Stomach (tissue), 4 donors: ENCODE measurements around the gene KCNA10.

Experiments
- EP300 ChIP-seq: sonication (generic); formaldehyde crosslinking; IDR thresholded peaks from one replicate; pipeline ENCODE4 v1.6.1; 2017; ENCODE audit warnings: antibody characterized with exemption
- TF ChIP-seq, protein P1 (sequence below), 7 experiments: fragments of 450-650 bp in 4 of 7; fragments of 200-600 bp in 3 of 7; sonication (generic) in 3 of 7; IDR thresholded peaks; one replicate each; pipeline ENCODE4 v1.5.1; 2016 to 2019; ENCODE audit warnings: antibody characterized with exemption in 7 of 7, control low read depth in 2 of 7, mild to moderate bottlenecking in 1 of 7

DNA sequence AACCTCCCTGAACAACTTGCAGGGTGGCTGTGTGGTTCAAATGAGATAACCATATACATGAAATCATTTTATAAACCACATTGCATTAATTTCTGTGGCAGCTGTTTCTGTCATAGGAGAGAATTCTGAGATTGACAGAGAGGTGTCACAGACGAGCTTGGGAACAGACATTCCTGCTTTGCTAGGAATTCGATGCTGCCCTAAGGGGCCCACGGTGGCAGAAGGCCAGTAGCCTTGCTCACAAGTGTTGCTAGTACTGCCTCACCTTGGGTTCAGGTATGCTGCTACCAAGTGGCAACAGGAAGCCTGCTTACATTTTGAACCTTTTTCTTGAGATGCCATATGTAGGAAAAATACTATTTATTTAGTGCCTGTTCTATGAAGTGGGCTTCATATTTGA is 13.4 kb downstream of the KCNA10 start:
- TF ChIP-seq, protein P1, sequence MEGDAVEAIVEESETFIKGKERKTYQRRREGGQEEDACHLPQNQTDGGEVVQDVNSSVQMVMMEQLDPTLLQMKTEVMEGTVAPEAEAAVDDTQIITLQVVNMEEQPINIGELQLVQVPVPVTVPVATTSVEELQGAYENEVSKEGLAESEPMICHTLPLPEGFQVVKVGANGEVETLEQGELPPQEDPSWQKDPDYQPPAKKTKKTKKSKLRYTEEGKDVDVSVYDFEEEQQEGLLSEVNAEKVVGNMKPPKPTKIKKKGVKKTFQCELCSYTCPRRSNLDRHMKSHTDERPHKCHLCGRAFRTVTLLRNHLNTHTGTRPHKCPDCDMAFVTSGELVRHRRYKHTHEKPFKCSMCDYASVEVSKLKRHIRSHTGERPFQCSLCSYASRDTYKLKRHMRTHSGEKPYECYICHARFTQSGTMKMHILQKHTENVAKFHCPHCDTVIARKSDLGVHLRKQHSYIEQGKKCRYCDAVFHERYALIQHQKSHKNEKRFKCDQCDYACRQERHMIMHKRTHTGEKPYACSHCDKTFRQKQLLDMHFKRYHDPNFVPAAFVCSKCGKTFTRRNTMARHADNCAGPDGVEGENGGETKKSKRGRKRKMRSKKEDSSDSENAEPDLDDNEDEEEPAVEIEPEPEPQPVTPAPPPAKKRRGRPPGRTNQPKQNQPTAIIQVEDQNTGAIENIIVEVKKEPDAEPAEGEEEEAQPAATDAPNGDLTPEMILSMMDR (IDR thresholded peaks at IDR 0.05) = no peak
- TF ChIP-seq EP300 = no peak
